WTC11 (cell line): ENCODE results near the gene XIRP2. TPM values are rescaled to one million over a fixed set of nuclear protein-coding genes. Genes with fewer than 3 reads are reported as not detected.

Experiments
- ATAC-seq: fragments of 200-7000 bp; cut with Tn5 transposase; 2 replicates; pipeline ENCODE4 v1.10.0; 2021; ENCODE audit warnings: mild to moderate bottlenecking, moderate library complexity
- CTCF ChIA-PET: fragments of 300-600 bp; sonication (Branson Sonifier 250); formaldehyde crosslinking; loops from one replicate; lab custom pipeline; 2021; ENCODE audit warnings: antibody characterized with exemption; lab: Charles Lee
- POLR2A ChIA-PET: fragments of 350-600 bp; sonication (Branson Sonifier 250); formaldehyde crosslinking; loops from one replicate; lab custom pipeline; 2021; ENCODE audit warnings: antibody characterized with exemption; lab: Charles Lee
- DNase-seq: peaks from one replicate; pipeline ENCODE4 v3.0.0; 2021; ENCODE audit warnings: low spot score
- H3K27ac Mint-ChIP-seq: 2 replicates; pipeline ENCODE4 v1.8.0; 2021; ENCODE audit warnings: mixed read lengths
- H3K27me3 Mint-ChIP-seq: 2 replicates; pipeline ENCODE4 v1.8.0; 2021; ENCODE audit warnings: low read depth, mild to moderate bottlenecking, moderate library complexity, mixed read lengths
- H3K36me3 Mint-ChIP-seq: 2 replicates; pipeline ENCODE4 v1.8.0; 2021; ENCODE audit warnings: mixed read lengths
- H3K4me1 Mint-ChIP-seq: 2 replicates; pipeline ENCODE4 v1.8.0; 2022; ENCODE audit warnings: mixed read lengths
- H3K4me3 Mint-ChIP-seq: 2 replicates; pipeline ENCODE4 v1.8.0; 2021; ENCODE audit warnings: mild to moderate bottlenecking, moderate library complexity, mixed read lengths
- H3K9me3 Mint-ChIP-seq: 2 replicates; pipeline ENCODE4 v1.8.0; 2021; ENCODE audit warnings: mixed read lengths
- CTCF ChIP-seq: fragments of 200-600 bp; IDR thresholded peaks from 2 replicates; pipeline ENCODE4 v1.8.0; 2022; ENCODE audit warnings: antibody characterized with exemption
- ETV6 ChIP-seq: sonication (generic); formaldehyde crosslinking; IDR thresholded peaks from 2 replicates; pipeline ENCODE4 v1.8.1; 2022; ENCODE audit warnings: mild to moderate bottlenecking, missing genetic modification reagents
- MLX ChIP-seq: sonication (generic); formaldehyde crosslinking; IDR thresholded peaks from 2 replicates; pipeline ENCODE4 v1.8.1; 2023; ENCODE audit warnings: mild to moderate bottlenecking, missing genetic modification reagents, moderate library complexity
- NR3C1 ChIP-seq: sonication (generic); formaldehyde crosslinking; conservative IDR thresholded peaks from 2 replicates; pipeline ENCODE4 v1.8.1; 2023; ENCODE audit warnings: low read depth, mild to moderate bottlenecking, missing genetic modification reagents
- OVOL2 ChIP-seq: fragments of 250-450 bp; sonication (Bioruptor Pico); IDR thresholded peaks from 2 replicates; pipeline ENCODE4 v1.9.0; 2021; ENCODE audit warnings: mild to moderate bottlenecking, borderline replicate concordance
- PRRX2 ChIP-seq: fragments of 250-450 bp; sonication (Bioruptor Pico); IDR thresholded peaks from 2 replicates; pipeline ENCODE4 v1.8.0; 2021; ENCODE audit warnings: mild to moderate bottlenecking
- RELA ChIP-seq: sonication (generic); formaldehyde crosslinking; IDR thresholded peaks from 2 replicates; pipeline ENCODE4 v1.8.1; 2022; ENCODE audit warnings: missing genetic modification reagents, mild to moderate bottlenecking, borderline replicate concordance
- SMAD4 ChIP-seq: sonication (generic); formaldehyde crosslinking; IDR thresholded peaks from 2 replicates; pipeline ENCODE4 v1.8.0; 2022; ENCODE audit warnings: mild to moderate bottlenecking, missing genetic modification reagents
- TCF7 ChIP-seq: sonication (generic); formaldehyde crosslinking; IDR thresholded peaks from 2 replicates; pipeline ENCODE4 v1.8.0; 2022; ENCODE audit warnings: mild to moderate bottlenecking, low read depth, missing genetic modification reagents, moderate library complexity
- TEAD4 ChIP-seq: sonication (generic); formaldehyde crosslinking; IDR thresholded peaks from 2 replicates; pipeline ENCODE4 v1.8.0; 2022; ENCODE audit warnings: mild to moderate bottlenecking, missing genetic modification reagents
- ZBTB43 ChIP-seq: sonication (generic); formaldehyde crosslinking; IDR thresholded peaks from 2 replicates; pipeline ENCODE4 v1.8.1; 2023; ENCODE audit warnings: mild to moderate bottlenecking, missing genetic modification reagents
- ZNF121 ChIP-seq: sonication (generic); formaldehyde crosslinking; IDR thresholded peaks from 2 replicates; pipeline ENCODE4 v1.8.0; 2023; ENCODE audit warnings: missing genetic modification reagents
- ZNF138 ChIP-seq: sonication (generic); formaldehyde crosslinking; conservative IDR thresholded peaks from 2 replicates; pipeline ENCODE4 v1.8.1; 2022; ENCODE audit warnings: mild to moderate bottlenecking, moderate library complexity, missing genetic modification reagents
- ZNF232 ChIP-seq: sonication (generic); formaldehyde crosslinking; IDR thresholded peaks from 2 replicates; pipeline ENCODE4 v1.8.0; 2022; ENCODE audit warnings: mild to moderate bottlenecking, missing genetic modification reagents
- ZNF317 ChIP-seq: sonication (generic); formaldehyde crosslinking; IDR thresholded peaks from 2 replicates; pipeline ENCODE4 v1.8.1; 2023; ENCODE audit warnings: low read depth, mild to moderate bottlenecking, moderate library complexity, missing genetic modification reagents, borderline replicate concordance
- total RNA-seq: library from RNA; stranded (reverse); gene quantifications from 3 replicates; pipeline ENCODE4 v1.2.3, GENCODE V29; 2021
- TF ChIP-seq, protein P1 (sequence below): sonication (generic); formaldehyde crosslinking; conservative IDR thresholded peaks from 2 replicates; pipeline ENCODE4 v1.8.1; 2023; ENCODE audit warnings: mild to moderate bottlenecking, low read depth, missing genetic modification reagents, moderate library complexity
- TF ChIP-seq, protein P2 (sequence below): sonication (generic); formaldehyde crosslinking; conservative IDR thresholded peaks from 2 replicates; pipeline ENCODE4 v1.8.1; 2022; ENCODE audit warnings: mild to moderate bottlenecking, missing genetic modification reagents
- TF ChIP-seq, protein P3 (sequence below): sonication (generic); formaldehyde crosslinking; IDR thresholded peaks from 2 replicates; pipeline ENCODE4 v1.8.1; 2023; ENCODE audit warnings: mild to moderate bottlenecking, missing genetic modification reagents, borderline replicate concordance

The XIRP2 gene
- total RNA-seq, 1 experiment from 2014 or later: 0.87 TPM

- TF ChIP-seq CTCF (no peak), SMAD4 (no peak), NR3C1 (CRISPR knock-in tag) (no peak)
- TF ChIP-seq, protein P1, sequence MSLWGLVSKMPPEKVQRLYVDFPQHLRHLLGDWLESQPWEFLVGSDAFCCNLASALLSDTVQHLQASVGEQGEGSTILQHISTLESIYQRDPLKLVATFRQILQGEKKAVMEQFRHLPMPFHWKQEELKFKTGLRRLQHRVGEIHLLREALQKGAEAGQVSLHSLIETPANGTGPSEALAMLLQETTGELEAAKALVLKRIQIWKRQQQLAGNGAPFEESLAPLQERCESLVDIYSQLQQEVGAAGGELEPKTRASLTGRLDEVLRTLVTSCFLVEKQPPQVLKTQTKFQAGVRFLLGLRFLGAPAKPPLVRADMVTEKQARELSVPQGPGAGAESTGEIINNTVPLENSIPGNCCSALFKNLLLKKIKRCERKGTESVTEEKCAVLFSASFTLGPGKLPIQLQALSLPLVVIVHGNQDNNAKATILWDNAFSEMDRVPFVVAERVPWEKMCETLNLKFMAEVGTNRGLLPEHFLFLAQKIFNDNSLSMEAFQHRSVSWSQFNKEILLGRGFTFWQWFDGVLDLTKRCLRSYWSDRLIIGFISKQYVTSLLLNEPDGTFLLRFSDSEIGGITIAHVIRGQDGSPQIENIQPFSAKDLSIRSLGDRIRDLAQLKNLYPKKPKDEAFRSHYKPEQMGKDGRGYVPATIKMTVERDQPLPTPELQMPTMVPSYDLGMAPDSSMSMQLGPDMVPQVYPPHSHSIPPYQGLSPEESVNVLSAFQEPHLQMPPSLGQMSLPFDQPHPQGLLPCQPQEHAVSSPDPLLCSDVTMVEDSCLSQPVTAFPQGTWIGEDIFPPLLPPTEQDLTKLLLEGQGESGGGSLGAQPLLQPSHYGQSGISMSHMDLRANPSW (CRISPR knock-in tag): no peak
- TF ChIP-seq, all 79 proteins: peak for 0
These were observed 95.9 kb downstream of the XIRP2 start (continued) for GRCh38 chr2:166984188-166984587.

GRCh38 chr2:166984797-166985196 lies 96.5 kb downstream of the XIRP2 start:
- POLR2A ChIA-PET: no interaction called here
- no peak overlapping the region for H3K27ac Mint-ChIP-seq
- H3K9me3 Mint-ChIP-seq: peaks cover 16% of the 10 kb centered on the region
- DNase-seq: no peak
- CTCF ChIA-PET: no interaction called here
- no peaks in the 10 kb centered on the region for H3K27me3 Mint-ChIP-seq
- TF ChIP-seq TCF7: no peak
- no peak for TF ChIP-seq TEAD4 (CRISPR knock-in tag)
- no peak for TF ChIP-seq ETV6
- TF ChIP-seq, protein P2, sequence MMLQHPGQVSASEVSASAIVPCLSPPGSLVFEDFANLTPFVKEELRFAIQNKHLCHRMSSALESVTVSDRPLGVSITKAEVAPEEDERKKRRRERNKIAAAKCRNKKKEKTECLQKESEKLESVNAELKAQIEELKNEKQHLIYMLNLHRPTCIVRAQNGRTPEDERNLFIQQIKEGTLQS (CRISPR knock-in tag): no peak
- TF ChIP-seq, protein P3, sequence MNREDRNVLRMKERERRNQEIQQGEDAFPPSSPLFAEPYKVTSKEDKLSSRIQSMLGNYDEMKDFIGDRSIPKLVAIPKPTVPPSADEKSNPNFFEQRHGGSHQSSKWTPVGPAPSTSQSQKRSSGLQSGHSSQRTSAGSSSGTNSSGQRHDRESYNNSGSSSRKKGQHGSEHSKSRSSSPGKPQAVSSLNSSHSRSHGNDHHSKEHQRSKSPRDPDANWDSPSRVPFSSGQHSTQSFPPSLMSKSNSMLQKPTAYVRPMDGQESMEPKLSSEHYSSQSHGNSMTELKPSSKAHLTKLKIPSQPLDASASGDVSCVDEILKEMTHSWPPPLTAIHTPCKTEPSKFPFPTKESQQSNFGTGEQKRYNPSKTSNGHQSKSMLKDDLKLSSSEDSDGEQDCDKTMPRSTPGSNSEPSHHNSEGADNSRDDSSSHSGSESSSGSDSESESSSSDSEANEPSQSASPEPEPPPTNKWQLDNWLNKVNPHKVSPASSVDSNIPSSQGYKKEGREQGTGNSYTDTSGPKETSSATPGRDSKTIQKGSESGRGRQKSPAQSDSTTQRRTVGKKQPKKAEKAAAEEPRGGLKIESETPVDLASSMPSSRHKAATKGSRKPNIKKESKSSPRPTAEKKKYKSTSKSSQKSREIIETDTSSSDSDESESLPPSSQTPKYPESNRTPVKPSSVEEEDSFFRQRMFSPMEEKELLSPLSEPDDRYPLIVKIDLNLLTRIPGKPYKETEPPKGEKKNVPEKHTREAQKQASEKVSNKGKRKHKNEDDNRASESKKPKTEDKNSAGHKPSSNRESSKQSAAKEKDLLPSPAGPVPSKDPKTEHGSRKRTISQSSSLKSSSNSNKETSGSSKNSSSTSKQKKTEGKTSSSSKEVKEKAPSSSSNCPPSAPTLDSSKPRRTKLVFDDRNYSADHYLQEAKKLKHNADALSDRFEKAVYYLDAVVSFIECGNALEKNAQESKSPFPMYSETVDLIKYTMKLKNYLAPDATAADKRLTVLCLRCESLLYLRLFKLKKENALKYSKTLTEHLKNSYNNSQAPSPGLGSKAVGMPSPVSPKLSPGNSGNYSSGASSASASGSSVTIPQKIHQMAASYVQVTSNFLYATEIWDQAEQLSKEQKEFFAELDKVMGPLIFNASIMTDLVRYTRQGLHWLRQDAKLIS (CRISPR knock-in tag): no peak
- TF ChIP-seq MLX (CRISPR knock-in tag): no peak
- TF ChIP-seq ZNF138 (CRISPR knock-in tag): no peak
- no peak for TF ChIP-seq PRRX2
- TF ChIP-seq RELA (CRISPR knock-in tag): no peak
- no peak for TF ChIP-seq OVOL2 (CRISPR knock-in tag)
- TF ChIP-seq ZBTB43: no peak
- no peak for TF ChIP-seq ZNF232 (CRISPR knock-in tag)
- no peak for TF ChIP-seq ZNF317 (CRISPR knock-in tag)
- TF ChIP-seq ZNF121 (CRISPR knock-in tag): no peak
- TF ChIP-seq, all 79 proteins: peak for 0
- ATAC-seq: no peak
- Mint-ChIP-seq H3K4me1 (peaks cover 10% of the 10 kb centered on the region), H3K36me3 (peaks cover 13% of the 10 kb centered on the region; the same call in 1 of the 2 replicates), H3K4me3 (no peak overlapping the region)
